Uterus (tissue), 2 donors: Measurements from ENCODE around the gene PLA2G4F.

Source experiments
- POLR2A ChIP-seq, 2 donors: fragments of 450-650 bp; IDR thresholded peaks; one replicate each; pipeline ENCODE4 v1.6.1; 2016; ENCODE audit warnings: antibody characterized with exemption in 2 of 2, mild to moderate bottlenecking in 1 of 2, moderate library complexity in 1 of 2
- TF ChIP-seq, protein P1 (sequence below), 4 experiments: fragments of 200-600 bp in 2 of 4; fragments of 450-650 bp in 2 of 4; sonication (generic) in 2 of 4; IDR thresholded peaks; one replicate each; pipeline ENCODE4 v1.5.1; 2016 to 2019; ENCODE audit warnings: antibody characterized with exemption in 4 of 4, mild to moderate bottlenecking in 2 of 4, moderate library complexity in 1 of 4

DNA sequence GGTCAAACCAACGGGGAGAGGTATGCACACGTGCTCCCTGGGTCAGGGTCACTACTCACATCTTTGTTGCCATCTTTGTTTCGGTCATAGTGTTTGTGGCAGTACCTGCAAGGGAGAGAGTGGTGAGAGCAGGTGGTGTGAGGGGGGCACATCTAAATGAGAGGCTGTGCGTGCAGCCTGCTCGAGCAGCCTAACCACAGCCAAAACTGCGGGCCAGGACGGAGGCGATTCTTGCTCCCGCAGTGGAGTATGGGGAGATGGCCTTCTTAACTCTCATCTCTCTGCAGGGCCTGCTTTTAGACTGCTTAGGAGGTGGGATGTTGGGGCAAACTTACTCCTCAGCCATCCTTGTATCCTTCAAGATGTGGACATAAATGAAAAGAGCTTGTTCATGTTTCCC, 6.9 kb upstream of the PLA2G4F start:
- TF ChIP-seq, protein P1, sequence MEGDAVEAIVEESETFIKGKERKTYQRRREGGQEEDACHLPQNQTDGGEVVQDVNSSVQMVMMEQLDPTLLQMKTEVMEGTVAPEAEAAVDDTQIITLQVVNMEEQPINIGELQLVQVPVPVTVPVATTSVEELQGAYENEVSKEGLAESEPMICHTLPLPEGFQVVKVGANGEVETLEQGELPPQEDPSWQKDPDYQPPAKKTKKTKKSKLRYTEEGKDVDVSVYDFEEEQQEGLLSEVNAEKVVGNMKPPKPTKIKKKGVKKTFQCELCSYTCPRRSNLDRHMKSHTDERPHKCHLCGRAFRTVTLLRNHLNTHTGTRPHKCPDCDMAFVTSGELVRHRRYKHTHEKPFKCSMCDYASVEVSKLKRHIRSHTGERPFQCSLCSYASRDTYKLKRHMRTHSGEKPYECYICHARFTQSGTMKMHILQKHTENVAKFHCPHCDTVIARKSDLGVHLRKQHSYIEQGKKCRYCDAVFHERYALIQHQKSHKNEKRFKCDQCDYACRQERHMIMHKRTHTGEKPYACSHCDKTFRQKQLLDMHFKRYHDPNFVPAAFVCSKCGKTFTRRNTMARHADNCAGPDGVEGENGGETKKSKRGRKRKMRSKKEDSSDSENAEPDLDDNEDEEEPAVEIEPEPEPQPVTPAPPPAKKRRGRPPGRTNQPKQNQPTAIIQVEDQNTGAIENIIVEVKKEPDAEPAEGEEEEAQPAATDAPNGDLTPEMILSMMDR (IDR thresholded peaks at IDR 0.05): no peak
- no peak for TF ChIP-seq POLR2A (IDR thresholded peaks at IDR 0.05)
